ENCODE measurements around the gene TMEM45A. TPM values are rescaled to one million over a fixed set of nuclear protein-coding genes. Genes with fewer than 3 reads are reported as not detected.
"Not testable (repeated sequence)": the region's sequence is repeated elsewhere in the genome, so short reads cannot be mapped to it uniquely, and the experiment has no call there.

The TMEM45A gene
- total RNA-seq, 1 experiment from 2014 or later, result 6.6 TPM

DNA sequence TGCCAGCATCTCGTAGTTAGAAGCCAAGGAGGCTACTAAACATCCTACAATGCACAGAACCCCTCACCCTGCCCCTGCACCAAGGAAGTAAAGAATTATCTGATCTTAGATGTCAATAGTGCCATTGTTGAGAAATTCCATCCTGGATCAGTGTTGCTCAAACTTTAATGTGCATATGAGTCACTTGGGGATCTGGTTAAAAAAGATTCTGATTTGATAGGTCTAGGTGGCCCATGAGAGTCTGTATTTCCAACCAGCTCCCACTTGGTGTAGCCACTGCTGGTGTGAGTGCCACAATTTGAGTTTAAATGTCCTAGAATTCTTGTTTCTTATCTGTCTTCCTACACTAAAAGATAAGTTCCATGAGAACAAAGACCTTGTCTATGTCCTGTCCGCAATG is 43.7 kb downstream of the TMEM45A start (continued):
- TF ChIP-seq, protein P1, sequence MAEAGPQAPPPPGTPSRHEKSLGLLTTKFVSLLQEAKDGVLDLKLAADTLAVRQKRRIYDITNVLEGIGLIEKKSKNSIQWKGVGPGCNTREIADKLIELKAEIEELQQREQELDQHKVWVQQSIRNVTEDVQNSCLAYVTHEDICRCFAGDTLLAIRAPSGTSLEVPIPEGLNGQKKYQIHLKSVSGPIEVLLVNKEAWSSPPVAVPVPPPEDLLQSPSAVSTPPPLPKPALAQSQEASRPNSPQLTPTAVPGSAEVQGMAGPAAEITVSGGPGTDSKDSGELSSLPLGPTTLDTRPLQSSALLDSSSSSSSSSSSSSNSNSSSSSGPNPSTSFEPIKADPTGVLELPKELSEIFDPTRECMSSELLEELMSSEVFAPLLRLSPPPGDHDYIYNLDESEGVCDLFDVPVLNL (CRISPR knock-in tag; IDR thresholded peaks at IDR 0.05; ENCODE audit: borderline replicate concordance, low read depth), result no peak
- TF ChIP-seq OVOL2 (CRISPR knock-in tag; IDR thresholded peaks at IDR 0.05; ENCODE audit: borderline replicate concordance), result no peak
- TF ChIP-seq HMGA2 (CRISPR knock-in tag; IDR thresholded peaks at IDR 0.05), result no peak
- TF ChIP-seq ZNF121 (CRISPR knock-in tag; IDR thresholded peaks at IDR 0.05), result no peak
- TF ChIP-seq GTF2I (CRISPR knock-in tag; conservative IDR thresholded peaks at IDR 0.05), result no peak
- TF ChIP-seq, protein P2, sequence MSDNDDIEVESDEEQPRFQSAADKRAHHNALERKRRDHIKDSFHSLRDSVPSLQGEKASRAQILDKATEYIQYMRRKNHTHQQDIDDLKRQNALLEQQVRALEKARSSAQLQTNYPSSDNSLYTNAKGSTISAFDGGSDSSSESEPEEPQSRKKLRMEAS (CRISPR knock-in tag; IDR thresholded peaks at IDR 0.05), result no peak
- TF ChIP-seq SMAD3 (CRISPR knock-in tag; IDR thresholded peaks at IDR 0.05; ENCODE audit: borderline replicate concordance), result no peak
- TF ChIP-seq, protein P3, sequence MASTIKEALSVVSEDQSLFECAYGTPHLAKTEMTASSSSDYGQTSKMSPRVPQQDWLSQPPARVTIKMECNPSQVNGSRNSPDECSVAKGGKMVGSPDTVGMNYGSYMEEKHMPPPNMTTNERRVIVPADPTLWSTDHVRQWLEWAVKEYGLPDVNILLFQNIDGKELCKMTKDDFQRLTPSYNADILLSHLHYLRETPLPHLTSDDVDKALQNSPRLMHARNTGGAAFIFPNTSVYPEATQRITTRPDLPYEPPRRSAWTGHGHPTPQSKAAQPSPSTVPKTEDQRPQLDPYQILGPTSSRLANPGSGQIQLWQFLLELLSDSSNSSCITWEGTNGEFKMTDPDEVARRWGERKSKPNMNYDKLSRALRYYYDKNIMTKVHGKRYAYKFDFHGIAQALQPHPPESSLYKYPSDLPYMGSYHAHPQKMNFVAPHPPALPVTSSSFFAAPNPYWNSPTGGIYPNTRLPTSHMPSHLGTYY (CRISPR knock-in tag; IDR thresholded peaks at IDR 0.05), result no peak
- TF ChIP-seq NR3C1 (CRISPR knock-in tag; conservative IDR thresholded peaks at IDR 0.05; ENCODE audit: low read depth), result no peak

DNA sequence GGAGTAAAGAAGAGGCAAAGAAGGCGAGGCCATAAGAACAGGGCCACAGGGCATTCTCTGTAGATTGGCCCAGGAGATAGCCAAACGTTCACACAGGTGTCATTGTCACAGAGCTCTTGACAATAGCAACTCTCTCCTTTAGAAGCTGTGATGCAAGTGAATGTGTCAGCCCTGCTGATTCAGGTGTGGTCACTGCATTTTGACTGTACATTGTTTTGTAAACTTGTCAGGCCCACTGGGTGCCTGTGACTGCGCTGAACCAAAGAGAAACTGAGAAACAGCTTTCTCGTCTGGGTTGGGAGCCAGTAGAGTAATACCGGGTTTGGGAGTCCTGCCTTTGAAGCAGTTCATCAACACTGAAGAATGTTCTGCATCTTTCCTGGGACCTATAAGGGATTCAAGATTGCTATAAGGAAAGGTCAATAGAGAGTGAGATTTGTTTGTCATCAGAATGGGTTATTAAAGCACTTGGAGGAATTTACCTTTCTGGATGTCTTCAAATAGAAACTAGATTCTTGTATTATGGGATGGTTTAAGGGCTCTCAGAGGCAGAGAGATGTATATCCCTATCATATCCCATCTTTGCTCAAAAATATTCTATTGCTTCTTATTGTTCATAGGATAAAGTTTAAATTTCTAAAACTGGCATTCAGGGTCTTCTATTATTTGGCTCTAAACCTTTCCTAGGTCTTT is 45.4 kb downstream of the TMEM45A start:
- no peak for DNase-seq (ENCODE audit: low spot score)
- TF ChIP-seq ZNF423 (CRISPR knock-in tag; IDR thresholded peaks at IDR 0.05) (no peak), JAZF1 (CRISPR knock-in tag; IDR thresholded peaks at IDR 0.05) (no peak), ZNF219 (CRISPR knock-in tag; IDR thresholded peaks at IDR 0.05; ENCODE audit: borderline replicate concordance) (no peak), TEAD4 (CRISPR knock-in tag; IDR thresholded peaks at IDR 0.05) (no peak), ZNF671 (CRISPR knock-in tag; IDR thresholded peaks at IDR 0.05) (no peak)
- TF ChIP-seq, protein P4, sequence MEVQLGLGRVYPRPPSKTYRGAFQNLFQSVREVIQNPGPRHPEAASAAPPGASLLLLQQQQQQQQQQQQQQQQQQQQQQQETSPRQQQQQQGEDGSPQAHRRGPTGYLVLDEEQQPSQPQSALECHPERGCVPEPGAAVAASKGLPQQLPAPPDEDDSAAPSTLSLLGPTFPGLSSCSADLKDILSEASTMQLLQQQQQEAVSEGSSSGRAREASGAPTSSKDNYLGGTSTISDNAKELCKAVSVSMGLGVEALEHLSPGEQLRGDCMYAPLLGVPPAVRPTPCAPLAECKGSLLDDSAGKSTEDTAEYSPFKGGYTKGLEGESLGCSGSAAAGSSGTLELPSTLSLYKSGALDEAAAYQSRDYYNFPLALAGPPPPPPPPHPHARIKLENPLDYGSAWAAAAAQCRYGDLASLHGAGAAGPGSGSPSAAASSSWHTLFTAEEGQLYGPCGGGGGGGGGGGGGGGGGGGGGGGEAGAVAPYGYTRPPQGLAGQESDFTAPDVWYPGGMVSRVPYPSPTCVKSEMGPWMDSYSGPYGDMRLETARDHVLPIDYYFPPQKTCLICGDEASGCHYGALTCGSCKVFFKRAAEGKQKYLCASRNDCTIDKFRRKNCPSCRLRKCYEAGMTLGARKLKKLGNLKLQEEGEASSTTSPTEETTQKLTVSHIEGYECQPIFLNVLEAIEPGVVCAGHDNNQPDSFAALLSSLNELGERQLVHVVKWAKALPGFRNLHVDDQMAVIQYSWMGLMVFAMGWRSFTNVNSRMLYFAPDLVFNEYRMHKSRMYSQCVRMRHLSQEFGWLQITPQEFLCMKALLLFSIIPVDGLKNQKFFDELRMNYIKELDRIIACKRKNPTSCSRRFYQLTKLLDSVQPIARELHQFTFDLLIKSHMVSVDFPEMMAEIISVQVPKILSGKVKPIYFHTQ (CRISPR knock-in tag; IDR thresholded peaks at IDR 0.05), result no peak
- Mint-ChIP-seq H3K27me3 (ENCODE audit: low read depth) (no peaks in the 10 kb centered on the region), H3K36me3 (no peaks in the 10 kb centered on the region), H3K4me1 (no peaks in the 10 kb centered on the region), H3K27ac (no peak overlapping the region), H3K4me3 (no peak overlapping the region), H3K9me3 (peaks cover 18% of the 10 kb centered on the region)
- ChIA-PET CTCF (no interaction called here), POLR2A (no interaction called here)
- no peak for ATAC-seq

DNA sequence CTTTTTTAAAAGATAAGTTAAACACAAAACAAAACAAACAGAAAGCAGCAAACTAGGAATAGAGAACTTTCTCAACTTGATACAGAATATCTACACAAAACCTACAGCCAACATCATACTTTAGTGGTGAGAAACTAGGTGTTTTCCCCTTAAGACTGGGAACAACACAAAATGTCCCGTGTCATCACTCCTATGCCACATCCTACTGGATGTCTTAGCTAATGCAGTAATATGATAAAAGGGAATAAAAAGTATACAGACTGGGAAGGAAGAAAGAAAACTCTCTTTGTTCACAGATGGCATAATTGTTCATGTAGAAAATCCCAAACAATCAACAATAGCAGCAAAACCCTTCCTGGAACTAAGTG is 45.9 kb downstream of the TMEM45A start:
- H3K9me3 Mint-ChIP-seq, result peaks cover 18% of the 10 kb centered on the region
- no peak overlapping the region for H3K4me3 Mint-ChIP-seq
- H3K4me1 Mint-ChIP-seq, result no peaks in the 10 kb centered on the region
- no peaks in the 10 kb centered on the region for H3K36me3 Mint-ChIP-seq
- ATAC-seq, result no peak
- CTCF ChIA-PET, result no interaction called here
- no peak for DNase-seq (ENCODE audit: low spot score)
- POLR2A ChIA-PET, result no interaction called here
- no peak for TF ChIP-seq CREB1 (CRISPR knock-in tag; IDR thresholded peaks at IDR 0.05)
- H3K27ac Mint-ChIP-seq, result no peak overlapping the region
- H3K27me3 Mint-ChIP-seq (ENCODE audit: low read depth), result no peaks in the 10 kb centered on the region

DNA sequence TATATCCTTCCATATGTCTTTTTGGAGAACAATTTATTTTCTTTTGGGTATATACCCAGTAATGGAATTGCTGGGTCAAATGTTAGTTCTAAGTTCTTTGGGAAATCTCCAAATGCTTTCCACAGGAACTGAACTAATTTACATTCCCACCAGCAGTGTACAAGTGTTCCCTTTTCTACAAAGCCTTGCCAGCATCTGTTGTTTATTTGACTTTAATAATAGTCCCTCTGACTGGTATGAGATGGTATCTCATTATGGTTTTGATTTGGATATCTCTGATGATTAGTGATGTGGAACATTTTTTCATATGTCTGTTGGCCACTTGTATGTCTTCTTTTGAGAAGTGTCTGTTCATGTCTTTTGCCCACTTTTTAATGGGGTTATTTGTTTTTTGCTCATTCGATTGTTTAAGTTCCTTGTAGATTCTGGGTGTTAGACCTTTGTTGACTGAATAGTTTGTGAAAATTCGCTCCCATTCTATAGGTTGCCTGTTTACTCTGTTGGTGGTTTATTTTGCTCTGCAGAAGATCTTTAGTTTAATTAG is 48.4 kb downstream of the TMEM45A start:
- CTCF ChIA-PET, result no interaction called here

DNA sequence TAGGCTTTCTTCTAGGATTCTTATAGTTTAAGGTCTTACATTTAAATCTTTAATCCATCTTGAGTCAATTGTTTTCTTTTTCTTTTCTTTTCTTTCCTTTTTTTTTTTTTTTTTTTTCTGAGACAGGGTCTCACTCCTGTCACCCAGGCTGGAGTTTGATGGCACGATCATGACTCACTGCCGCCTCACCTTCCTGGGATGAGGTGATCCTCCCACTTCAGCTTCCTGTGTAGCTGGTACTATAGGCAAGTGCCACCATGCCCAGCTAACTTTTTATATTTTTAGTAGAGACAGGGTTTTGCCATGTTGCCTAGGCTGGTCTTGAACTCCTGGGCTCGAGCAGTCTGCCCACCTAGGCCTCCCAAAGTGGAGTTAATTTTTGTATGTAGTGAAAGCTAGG is 49.0 kb downstream of the TMEM45A start:
- DNase-seq (ENCODE audit: low spot score); H3K4me3 Mint-ChIP-seq; H3K27me3 Mint-ChIP-seq (ENCODE audit: low read depth); H3K4me1 Mint-ChIP-seq; H3K36me3 Mint-ChIP-seq; POLR2A ChIA-PET; H3K27ac Mint-ChIP-seq; ATAC-seq; CTCF ChIA-PET: not testable (repeated sequence)
- peaks cover 18% of the 10 kb centered on the region for H3K9me3 Mint-ChIP-seq

More for the DNA sequence above, 48.4 kb downstream of the TMEM45A start:
- ATAC-seq, result no peak
- TF ChIP-seq, protein P5, sequence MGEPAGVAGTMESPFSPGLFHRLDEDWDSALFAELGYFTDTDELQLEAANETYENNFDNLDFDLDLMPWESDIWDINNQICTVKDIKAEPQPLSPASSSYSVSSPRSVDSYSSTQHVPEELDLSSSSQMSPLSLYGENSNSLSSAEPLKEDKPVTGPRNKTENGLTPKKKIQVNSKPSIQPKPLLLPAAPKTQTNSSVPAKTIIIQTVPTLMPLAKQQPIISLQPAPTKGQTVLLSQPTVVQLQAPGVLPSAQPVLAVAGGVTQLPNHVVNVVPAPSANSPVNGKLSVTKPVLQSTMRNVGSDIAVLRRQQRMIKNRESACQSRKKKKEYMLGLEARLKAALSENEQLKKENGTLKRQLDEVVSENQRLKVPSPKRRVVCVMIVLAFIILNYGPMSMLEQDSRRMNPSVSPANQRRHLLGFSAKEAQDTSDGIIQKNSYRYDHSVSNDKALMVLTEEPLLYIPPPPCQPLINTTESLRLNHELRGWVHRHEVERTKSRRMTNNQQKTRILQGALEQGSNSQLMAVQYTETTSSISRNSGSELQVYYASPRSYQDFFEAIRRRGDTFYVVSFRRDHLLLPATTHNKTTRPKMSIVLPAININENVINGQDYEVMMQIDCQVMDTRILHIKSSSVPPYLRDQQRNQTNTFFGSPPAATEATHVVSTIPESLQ (CRISPR knock-in tag; IDR thresholded peaks at IDR 0.05), result no peak
- TF ChIP-seq SOX15 (CRISPR knock-in tag; IDR thresholded peaks at IDR 0.05), result no peak
- TF ChIP-seq GABPB1 (CRISPR knock-in tag; IDR thresholded peaks at IDR 0.05), result no peak
- TF ChIP-seq, protein P6, sequence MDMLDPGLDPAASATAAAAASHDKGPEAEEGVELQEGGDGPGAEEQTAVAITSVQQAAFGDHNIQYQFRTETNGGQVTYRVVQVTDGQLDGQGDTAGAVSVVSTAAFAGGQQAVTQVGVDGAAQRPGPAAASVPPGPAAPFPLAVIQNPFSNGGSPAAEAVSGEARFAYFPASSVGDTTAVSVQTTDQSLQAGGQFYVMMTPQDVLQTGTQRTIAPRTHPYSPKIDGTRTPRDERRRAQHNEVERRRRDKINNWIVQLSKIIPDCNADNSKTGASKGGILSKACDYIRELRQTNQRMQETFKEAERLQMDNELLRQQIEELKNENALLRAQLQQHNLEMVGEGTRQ (CRISPR knock-in tag; IDR thresholded peaks at IDR 0.05), result no peak
- TF ChIP-seq ZBTB21 (CRISPR knock-in tag; IDR thresholded peaks at IDR 0.05; ENCODE audit: borderline replicate concordance), result no peak
- Mint-ChIP-seq H3K4me3 (no peak overlapping the region), H3K36me3 (no peaks in the 10 kb centered on the region), H3K27me3 (ENCODE audit: low read depth) (no peaks in the 10 kb centered on the region; the same call in 1 of the 2 replicates), H3K4me1 (no peaks in the 10 kb centered on the region), H3K27ac (no peak overlapping the region), H3K9me3 (peaks cover 18% of the 10 kb centered on the region)
- DNase-seq (ENCODE audit: low spot score), result no peak
- POLR2A ChIA-PET, result no interaction called here
